RKO (cell line): ENCODE results near the gene USP49.
A peak's percentile ranks its signal among the peaks of the same experiment; 100 is the strongest.

ENCODE experiments used
- DNase-seq: peaks from one replicate; pipeline ENCODE4 v3.0.0-alpha.2; 2016; ENCODE audit warnings: low spot score

USP49 gene

DNA sequence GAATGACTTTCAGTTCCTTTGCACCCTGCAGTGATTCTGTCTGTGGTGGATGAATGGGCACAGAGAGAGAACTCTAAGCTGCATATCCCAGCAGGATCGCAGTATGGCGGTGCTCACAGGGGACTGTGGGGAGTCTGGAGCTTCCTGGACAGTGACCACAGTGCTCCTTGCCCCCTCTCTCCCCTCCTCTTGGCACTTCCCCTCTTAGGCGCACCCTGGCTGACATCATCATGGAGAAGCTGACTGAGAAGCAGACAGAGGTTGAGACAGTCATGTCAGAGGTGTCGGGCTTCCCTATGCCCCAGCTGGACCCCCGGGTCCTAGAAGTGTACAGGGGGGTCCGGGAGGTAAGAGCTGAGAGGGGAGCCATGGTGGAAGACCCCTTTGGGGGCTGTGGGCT lies 34.7 kb upstream of the USP49 start:
- no peak for DNase-seq

DNA sequence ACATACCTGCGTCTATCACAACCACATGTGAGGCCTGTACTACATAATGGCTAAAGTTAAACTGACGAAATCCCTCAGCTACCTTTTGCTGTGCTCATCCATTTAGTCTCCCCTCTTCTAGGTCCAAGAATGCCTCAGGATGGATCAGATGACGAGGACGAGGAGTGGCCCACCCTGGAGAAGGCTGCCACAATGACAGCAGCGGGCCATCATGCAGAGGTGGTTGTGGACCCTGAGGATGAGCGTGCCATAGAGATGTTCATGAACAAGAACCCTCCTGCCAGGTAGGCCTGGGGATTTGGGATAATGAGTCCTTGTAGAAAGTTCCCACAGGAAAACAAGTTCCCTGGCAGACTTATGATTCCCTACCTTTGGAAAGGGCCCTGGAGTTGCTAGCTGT lies 32.1 kb upstream of the USP49 start:
- DNase-seq, result no peak

DNA sequence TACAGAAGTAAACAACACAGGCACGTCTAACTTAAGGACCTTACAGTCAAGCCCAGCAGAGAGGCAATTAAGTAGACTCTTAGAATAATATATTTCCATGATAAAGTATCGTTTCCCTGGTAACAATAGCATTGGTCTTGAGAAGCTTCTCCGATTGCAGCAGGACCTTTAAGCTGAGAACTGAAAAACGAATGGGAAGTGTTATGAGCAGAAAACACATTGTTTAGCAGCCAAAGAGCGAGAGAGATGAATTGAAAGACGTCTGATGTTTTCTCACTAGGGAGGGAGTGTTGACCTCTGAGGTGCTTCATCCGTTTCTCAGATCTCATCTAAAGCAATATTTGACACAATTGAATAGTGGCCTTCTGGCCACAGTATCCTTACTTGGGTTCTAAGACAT lies 27.0 kb upstream of the USP49 start:
- DNase-seq, result peak; percentile 12

DNA sequence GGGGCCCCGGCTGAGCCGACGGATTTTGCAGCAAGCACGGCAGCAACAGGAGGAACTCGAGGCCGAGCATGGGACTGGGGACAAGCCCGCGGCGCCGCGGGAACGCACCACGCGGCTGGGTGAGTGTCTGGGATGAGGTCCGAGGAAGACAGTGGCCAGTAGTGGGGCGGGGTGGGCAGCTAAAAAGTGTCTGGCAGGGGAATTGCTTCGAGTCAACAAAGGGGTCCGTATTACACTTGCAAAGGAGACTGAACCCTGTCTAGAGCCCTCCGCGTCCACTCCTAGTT lies 26.5 kb upstream of the USP49 start:
- peak; percentile 38 for DNase-seq

DNA sequence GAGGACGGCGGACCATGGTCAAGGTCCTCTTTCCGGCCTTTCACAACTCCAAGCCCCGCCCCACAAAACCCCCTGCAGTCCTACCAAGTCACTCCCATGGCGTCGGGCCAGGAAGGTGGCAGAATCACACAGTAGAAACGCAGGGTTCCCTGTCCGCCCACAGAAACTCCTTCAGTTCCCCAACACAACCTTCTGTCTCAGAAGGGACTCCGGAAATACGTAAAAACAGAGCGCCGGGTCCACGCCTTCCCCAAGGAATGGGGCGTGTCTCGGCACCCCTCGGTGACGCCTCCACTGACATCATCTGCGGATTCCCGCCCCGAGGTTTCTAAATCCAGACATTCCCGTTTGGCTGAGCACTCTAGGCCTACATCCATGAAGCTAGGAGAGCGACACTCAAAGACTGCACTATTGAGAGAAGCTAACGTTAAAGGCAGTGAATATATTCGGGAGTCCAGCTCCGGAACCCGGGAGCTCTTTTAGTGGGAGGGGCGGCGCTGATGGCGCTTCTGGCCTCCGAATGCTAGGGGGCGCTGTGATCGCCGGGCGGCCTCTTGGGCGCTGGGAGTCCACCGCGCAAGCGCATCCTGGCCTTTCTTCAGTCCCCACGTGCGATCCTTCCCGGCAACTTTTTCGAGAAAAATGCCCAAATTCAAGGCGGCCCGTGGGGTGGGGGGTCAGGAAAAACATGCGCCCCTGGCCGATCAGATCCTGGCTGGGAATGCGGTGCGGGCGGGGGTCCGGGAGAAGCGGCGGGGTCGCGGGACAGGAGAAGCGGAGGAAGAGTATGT lies 25.9 kb upstream of the USP49 start, which contains the start of the genes BYSL and MED20:
BYSL (plus strand) TSS at position 579 of the 791 bp plus-strand sequence; CDS start at position 643, 64 bp downstream.
MED20 (minus strand) TSS at position 219 of the 791 bp plus-strand sequence; CDS start at position 98, 121 bp downstream.
- peak; percentile 99 for DNase-seq

DNA sequence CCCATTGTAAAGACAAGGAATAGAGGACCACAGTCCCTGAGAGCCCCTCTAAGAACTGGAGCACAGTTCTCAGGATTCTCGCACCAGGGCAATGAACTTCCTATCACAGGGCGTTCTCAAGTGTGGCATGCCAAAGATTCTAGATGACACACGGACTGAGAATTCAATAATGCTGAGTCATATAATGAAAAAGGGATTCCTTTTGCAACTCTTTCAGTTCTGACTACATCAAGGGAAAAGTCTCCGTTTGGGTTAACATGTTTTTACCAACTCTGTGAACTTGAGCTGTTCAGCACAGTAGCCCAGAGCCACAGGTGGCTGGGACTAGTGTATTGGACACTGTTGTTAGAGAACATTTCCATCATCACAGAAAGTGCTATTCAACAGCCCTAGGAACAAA lies 22.4 kb upstream of the USP49 start:
- peak; percentile 95 for DNase-seq

DNA sequence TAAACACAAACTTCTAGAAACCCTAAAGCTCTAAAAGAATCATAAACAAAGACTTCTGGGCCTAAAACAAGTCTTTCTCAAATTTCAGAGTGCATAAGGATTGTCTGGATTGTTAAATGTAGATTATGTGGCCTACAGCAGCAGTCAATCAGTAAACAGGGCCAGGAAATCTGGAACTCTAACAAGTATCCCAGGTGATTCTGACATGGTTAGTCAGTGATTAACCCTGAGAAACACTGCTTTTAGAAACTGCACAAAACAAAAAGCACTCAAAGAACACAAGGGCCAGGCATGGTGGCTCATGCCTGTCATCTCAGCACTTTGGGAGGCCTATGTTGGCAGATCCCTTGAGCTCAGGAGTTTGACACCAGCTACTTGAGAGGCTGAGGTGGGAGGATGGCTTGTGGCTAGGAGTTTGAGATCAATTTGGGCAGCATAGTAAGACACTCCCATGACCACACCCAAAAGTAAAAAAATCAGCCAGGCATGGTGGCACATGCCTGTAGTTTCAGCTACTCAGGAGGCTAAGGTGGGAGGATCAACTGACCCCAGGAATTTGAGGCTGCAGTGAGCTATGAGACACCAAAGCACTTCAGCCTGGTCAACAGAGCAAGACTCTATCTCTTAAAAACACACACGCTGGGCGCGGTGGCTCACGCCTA lies 19.8 kb upstream of the USP49 start:
- DNase-seq, result no peak

DNA sequence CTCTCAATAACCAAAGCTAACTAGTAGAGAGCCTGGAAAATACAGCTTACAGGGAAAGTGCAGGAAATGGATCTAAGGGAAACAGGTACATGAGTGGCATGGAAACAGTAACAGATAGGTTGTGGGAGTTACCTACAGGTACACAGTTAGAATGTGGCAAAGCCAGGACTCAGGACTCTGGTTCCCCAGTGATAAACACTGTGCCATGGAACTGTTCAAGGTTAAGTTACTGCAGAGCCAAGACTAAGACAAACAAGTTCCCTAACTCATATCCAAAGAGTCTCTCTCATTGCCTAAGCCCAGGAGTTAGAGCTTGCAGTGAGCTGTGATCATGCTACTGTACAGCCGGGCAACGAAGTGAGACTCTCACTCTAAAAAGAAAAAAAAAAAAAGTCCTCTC lies 19.2 kb upstream of the USP49 start:
- DNase-seq, result no peak

DNA sequence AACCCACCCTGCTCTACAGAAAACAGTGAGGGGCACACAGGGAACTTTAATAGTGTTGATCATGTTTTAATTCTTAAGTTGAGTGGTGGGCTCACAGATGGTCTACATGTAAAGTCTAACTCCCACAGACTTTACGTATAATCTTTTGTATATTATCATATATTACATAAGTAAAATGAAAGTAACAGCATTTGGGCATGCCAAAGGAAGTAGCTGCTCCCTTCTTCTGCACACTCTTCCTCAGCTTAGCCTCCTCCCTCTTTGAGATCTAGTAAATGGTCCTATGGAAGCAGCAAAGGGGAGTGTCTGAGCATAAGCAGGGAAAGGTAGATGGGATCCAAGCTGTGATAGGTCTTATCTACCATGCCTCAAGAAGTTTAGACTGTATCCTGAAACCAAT lies 14.6 kb upstream of the USP49 start:
- DNase-seq, result no peak

DNA sequence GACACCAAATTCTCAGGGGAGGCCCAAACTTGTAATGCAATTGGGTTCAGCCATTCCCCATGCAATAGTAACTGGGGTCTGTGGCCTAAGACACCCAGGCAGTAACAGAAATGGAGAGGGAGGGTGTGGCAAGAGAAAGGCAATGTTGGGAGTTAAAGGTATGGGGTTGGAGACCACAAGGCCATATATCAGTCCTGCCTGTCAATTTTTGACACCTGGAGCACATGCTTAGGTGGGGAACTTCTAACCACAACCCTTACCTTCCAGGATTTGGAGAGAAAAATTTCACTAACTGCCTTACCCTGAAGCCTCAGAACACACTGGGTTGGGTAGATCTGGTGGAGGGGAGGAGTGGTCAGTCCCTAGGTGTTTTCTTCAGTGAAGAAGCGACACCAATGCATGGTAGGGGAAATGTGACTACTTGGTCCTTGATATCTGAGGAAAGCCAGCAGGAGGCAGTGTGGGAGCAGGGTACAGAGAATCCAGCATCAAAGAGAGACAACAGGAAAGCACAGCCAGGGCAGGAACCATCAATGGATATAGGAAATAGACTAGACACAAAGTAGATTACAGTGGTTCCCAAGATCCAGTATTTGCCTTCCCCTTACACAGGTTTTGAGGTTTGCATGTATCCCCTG lies 6.8 kb upstream of the USP49 start:
- DNase-seq, result no peak

DNA sequence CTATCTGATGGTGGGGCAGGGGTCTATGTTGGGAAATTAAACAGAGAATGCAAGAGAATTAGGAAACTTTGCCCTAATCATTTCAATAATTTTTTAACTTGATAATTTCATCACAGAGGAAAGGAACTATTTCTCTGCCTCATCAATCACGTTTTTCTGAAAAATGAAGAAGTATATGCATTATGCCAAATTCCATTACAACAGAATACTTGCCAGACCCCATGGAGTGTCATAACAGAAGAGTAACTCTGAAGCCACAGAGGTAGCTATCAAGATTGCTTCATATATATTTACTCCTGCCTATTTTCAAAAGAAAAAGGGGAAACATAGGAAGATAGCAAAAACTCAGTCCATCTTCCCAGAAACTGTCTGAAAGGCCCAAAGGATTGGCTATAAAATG lies 5.7 kb upstream of the USP49 start:
- no peak for DNase-seq

DNA sequence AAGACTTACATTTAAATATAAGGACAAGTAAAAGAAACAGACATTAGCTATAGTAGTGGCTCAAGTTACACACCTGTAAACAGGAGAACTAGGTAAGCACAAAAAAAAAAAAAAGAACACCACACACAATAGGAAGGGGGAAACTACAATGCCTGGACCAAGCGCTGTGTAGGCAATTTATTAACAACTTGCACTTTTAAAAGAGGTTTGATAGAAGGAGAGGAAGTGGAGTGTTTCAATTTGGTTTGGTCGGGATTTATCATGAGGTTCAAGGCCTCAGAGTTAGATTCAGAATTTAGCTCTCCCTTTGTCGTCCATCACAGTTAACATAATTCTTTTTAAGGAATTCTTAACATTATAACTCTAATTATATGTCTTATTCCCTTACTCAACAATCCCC lies 1.1 kb upstream of the USP49 start:
- DNase-seq, result no peak

DNA sequence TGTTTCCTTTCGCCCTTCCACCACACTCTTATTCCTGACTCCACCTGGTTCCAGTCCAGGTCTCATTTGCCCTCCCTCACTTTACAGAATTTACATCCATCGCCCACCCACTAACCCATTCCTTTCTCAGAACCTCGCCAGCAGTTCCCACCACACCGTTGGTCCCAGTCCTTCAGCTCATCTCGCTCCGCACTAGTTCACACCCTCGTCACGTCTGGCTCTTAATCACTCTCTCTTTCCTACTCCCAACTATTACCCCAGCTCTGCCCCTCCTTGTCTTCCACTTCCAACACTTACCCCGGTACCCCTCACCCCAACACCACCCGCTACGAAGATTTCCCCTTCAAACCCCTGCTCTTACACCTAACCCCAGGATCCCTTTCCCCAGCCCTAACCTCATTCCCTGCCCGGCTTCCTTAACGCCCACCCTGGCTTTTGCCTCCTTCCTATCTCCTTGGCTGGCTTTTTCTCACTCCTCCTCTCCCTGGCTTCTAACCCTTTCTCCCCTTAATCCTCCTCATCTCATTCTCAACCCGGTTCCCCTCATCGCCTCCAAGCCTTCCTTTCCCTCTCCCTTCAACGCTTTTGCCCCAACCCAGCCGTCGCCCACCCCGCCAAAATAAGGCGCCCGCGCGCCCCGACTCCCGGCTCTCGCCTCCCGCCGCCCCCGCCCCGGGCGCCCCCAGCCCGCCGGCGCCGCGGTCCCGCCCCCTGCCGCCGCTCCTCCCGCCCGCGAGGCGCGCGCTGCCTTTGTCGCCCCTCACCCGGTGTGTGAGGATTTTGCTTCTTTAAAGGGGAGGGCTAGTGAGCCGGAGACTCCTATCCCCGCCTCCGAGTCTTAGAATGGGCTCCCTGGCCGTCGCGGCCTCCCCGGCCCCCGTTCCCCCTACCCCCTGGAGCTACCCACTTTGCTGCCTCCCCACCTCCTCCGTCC lies 542 bp downstream of the USP49 start:
- DNase-seq, result peak; percentile 16

DNA sequence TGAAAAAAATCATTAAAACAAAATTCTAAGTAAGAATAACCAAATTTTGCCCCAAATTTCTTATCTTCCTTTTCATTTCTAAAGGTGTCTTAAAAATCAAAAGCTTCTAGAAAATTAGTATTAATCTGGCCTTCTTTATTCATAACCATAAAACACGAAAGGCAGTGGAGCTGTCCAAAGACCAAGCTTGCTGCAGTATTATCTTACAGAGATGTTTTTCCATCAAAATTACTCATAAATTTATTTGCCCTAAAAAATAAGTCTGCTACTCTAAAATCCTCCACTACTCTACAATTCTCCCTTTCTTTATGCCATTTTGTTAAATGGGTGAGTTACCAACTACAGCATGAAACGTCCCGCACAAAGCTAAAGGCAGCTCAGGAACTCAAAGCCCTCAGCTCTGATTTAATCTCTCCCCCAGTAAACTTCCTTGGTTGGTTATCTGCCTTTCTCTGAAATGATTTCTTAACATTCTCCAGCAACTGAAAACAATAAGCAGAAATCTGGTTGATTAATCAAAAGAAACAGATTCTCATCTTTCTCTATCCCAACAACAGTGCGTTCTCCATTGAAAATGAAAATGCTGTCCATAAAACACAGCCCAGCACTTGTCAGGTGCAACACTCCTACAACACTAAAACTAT lies 2.1 kb downstream of the USP49 start:
- DNase-seq, result no peak

DNA sequence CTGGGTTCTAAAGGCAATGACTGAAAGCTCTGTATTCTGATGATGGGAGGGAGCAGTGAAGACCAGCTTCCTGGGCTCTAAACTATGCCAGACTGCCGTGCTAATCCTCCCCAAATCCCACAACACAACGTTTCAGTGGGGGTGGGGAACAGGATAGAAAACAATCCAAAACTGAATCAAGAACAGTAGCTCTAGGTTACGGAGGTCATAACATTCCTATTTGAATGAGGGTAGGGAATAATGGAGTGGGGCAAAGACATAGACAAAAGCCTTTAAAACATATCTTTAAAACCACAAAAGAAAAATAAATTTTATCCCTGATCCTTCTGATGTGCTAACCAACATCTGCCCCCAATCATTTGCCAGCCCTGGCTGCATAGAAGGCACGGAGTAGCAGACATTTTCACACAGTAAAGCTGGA lies 7.8 kb downstream of the USP49 start:
- no peak for DNase-seq

DNA sequence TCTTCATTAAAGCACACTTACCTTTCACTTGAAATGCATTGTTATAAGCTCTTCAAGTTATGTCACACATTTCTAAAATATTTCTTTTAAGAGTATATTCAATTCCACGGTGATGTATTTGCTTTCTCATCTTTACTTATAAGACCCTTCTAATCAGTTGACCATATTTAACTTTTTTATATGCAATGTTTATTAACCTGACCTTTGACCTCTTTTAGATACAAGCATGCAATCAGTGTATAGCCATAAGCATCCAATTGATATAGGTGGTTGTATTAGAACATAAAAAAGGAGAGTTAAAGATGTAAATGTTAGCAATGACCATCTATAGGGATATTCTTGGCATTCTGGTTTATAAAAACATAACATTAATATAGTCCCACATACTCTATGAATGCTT lies 9.2 kb downstream of the USP49 start:
- DNase-seq, result no peak

DNA sequence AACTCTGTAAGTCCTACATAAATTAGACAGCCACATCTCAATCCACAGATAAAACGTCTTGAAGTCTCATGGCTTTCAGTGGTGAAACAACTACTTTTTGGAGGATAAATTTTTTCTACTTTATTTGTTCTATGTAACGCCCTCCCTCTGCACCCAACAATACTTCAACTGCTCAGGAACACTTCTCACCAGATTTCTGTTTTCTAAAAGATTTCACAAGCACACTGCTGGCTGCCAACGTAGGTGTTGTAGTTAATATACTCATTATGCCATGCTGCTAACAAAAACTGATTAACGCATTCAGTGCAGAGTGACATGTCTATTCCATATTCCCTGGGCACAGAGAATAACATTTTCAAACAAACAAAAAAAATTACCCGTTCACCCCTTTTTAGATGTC lies 10.2 kb downstream of the USP49 start:
- no peak for DNase-seq

DNA sequence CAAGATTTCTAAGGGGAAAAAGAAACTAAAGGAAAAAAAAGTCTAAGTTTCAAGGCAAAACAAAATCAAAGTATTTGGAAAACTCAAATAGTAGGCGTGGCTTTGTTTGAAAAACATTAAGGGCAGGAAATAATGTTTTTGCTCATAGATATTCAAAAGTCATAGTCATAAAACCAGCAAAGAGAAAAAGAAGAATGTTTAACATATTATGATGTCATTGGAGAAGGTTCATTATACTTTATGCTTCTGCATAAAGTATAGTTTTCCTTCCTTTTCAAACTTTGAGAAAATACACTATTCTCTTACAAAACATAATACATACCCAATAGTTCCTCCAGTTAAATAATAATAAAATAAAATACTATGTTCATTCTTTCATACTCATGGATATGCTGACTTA lies 13.7 kb downstream of the USP49 start:
- no peak for DNase-seq

DNA sequence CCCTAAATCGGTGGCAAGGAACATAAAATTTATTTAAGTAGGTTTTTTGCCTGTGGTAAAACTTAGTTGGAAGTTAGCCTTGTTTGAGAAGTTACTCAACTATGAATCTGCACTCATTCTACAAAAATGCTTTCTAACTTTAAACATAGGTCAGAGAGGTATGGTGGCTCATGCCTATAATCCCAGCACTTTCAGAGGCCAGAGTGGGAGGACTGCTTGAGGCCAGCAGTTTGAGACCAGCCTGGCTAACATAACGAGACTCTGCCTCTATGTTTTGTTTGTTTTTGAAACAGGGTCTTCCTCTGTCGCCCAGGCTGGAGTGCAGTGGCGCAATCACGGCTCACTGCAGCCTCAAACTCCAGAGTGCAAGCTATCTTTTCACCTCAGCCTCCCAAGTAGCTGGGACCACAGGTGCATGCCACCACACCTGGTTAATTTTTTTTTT lies 16.2 kb downstream of the USP49 start:
- DNase-seq, result no peak

DNA sequence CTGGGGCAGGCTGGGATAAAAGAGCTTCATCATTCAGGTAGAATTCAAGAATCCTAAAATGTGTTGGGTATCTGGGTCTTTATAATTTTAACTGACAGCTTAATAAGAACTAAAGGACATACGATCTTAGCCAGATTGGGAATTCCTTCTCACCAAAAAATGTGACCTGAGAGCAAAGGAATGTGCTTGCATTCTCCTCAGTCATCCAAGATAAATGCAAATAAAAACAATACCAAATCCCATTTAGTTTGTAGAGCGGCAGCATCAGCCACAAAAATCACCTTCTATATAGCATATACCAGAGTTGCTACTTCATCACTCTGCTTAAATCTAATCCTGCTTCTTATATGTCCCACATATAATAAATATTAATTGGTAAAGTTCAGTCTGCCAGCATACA lies 16.9 kb downstream of the USP49 start:
- DNase-seq, result no peak

DNA sequence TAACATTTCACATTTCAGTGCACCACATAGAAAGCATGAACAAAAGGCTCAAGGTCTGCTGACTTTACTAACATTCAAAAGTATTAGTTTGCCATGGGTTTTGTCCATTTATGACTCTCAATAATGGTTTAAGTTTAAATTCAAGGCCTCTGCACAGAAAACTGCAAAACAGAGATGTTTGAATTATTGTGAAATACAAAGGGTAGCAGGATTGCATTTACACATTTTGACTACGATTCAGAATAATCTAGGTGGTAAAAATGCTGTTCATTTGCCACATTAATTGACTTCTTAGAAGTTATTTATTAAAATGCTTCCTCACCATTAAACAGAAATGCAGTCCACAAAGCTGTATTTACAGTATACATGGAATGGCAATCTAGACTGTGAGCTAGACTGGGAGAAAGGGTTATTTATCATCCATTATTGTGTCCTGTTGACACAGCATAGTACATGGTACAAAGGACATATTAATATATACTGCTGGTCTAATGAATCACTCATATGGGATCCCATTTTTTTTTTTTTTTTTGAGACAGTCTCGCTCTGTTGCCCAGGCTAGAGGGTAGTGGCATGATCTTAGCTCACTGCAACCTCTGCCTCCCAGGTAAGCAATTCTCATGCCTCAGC lies 18.0 kb downstream of the USP49 start:
- no peak for DNase-seq
